Pons (tissue), 1 donor: ENCODE data around the gene HDLBP.
A peak's percentile ranks its signal among the peaks of the same experiment; 100 is the strongest.

ENCODE experiments used
- DNase-seq: peaks from one replicate; pipeline ENCODE4 v3.0.0-alpha.2; 2016; ENCODE audit warnings: low spot score

HDLBP gene, protein sequence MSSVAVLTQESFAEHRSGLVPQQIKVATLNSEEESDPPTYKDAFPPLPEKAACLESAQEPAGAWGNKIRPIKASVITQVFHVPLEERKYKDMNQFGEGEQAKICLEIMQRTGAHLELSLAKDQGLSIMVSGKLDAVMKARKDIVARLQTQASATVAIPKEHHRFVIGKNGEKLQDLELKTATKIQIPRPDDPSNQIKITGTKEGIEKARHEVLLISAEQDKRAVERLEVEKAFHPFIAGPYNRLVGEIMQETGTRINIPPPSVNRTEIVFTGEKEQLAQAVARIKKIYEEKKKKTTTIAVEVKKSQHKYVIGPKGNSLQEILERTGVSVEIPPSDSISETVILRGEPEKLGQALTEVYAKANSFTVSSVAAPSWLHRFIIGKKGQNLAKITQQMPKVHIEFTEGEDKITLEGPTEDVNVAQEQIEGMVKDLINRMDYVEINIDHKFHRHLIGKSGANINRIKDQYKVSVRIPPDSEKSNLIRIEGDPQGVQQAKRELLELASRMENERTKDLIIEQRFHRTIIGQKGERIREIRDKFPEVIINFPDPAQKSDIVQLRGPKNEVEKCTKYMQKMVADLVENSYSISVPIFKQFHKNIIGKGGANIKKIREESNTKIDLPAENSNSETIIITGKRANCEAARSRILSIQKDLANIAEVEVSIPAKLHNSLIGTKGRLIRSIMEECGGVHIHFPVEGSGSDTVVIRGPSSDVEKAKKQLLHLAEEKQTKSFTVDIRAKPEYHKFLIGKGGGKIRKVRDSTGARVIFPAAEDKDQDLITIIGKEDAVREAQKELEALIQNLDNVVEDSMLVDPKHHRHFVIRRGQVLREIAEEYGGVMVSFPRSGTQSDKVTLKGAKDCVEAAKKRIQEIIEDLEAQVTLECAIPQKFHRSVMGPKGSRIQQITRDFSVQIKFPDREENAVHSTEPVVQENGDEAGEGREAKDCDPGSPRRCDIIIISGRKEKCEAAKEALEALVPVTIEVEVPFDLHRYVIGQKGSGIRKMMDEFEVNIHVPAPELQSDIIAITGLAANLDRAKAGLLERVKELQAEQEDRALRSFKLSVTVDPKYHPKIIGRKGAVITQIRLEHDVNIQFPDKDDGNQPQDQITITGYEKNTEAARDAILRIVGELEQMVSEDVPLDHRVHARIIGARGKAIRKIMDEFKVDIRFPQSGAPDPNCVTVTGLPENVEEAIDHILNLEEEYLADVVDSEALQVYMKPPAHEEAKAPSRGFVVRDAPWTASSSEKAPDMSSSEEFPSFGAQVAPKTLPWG (N-terminal part only)

DNA sequence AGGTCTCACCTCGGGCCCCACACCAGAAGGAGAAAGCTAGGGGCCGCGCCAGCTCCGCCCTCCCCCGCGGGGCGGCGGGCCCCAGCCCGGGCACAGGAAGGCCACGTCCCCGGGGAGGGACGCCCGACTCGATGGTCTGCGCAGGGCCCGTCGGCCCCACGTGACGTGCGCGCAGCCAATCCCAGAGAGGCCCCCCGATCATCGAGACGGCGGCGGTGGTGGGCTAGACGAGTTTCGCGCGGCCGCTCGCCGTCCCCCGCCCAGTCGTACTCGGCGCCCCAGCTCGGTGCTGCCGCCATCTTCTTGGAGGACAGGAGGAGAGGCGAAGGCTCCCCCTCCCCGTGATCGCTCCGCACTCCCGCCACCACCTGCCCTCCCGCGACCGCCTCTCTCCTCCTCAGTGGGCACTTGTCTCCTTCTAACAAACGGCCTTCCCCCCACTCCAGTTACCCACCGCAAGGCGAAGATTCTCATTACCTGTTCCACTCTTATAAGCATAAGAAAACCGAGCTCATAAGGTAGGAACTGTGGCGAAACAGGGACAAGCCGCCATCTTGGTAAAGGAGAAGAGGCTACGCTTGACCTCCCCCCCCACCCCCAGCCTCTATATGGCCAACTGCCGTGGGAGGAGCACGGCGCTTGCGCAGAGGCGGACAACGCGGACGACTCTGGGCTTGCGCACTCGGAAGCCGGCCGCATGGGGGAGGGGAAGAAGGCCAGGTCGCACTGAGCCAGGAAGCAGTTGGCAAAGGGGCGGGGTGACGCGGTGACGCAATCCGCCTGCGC, at the start of gene HDLBP:
Gene HDLBP (minus strand): TSS at position 580 of the 786 bp plus-strand sequence. CDS start 48,803 bp downstream, outside the sequence.
- peak; percentile 97 for DNase-seq

DNA sequence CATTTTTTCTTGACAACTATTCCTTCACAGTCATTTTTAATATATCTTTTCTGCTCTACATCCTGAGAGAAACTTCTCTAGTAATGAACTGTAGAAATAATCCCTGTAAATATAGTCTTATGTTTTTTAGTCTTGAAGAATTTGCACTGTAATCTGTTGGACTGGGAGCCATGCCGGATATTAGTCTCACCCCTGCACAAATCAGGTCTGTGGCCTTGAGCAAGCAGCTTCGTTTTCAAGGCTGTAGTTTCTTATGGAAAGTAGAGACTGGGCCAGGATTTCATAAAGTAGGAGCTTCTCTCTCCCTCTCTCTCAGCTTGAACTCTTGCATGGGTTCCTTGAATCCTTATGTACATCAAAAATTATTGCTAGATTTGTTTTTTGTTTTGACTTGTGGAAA, 49.3 kb upstream of the HDLBP start:
- no peak for DNase-seq

DNA sequence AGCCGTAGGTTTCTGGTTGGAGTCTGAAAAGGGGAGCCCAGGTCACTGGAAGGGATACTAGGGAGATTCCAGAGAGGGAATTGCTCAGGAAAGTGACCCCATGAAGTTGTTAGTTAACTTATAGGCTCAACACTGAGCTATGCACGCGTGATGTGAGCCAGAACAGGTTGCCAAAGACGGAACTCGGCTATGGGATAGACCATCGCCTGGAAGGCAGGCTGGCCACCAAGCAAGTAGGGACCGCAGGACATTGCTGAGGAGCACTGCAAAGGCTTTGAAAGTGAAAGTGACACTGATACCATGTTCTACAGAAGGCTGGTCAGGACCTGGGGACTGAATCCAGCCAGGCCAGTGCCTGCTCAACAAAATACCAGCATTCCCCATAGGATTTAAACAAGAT, 48.0 kb upstream of the HDLBP start:
- no peak for DNase-seq

DNA sequence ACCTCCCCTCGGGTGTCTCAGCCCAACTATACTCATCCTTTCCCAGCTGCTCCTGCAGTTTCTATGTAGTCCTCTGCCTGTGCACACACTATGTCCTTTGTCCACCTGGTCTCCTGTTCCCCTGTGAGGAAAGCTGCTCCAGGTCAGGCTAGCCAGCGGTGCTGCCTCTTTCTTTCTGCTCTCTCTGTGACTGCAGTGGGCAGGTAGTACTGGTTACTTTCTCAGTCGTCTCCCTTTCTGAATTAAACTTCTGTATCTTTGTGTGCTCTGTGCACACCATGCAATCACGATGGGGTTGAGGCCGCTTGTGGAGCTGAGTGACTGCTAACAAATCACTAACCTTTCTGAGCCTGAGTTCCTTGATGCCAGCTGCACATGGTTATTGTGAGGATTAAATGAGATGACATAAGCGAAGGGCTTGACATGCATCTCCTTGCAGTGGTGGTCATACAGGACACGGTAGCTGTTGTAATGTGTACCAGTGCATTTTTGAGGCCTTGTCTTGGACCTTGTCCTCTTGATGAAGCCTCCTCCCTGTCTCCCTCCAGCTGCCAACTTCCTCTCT, 44.1 kb upstream of the HDLBP start:
- DNase-seq: no peak

DNA sequence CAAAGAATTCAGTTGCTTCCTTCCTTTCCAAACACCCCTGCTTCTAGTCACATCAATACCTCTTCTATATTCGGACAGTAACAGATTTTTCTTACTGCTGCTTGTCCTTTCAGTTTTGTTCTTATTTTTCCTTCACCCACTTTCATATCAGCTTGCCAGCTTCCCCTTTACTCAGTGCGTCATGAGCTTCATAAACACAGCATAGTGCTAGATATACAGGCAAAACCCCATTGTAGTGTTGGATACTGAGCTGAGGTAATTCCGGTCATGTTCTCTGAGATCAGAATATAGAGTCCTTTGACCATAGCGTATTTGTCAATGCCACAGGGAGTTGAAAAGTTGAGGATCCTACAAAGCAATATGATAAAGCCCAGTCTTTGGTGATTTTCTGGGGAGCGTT, 43.0 kb upstream of the HDLBP start:
- peak; percentile 79 for DNase-seq

DNA sequence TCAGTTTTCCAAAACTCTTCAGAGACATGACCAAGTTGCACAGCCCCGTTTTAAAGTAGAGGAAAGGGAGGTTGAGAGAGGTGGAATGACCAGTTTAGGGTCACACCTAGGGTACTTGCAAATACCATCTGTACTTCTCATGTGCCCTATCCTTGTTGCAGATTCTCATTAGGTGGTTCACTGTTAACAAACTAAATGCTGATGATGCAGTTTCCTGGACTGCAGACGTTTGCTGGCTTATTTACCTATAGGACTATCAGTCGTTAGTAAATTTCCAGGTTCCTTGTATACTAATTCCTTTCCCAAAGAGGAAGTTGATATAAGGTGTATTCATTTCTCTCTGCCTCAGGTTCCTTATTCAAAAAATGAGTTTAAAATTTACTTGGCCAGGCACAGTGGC, 42.1 kb upstream of the HDLBP start:
- DNase-seq: no peak

DNA sequence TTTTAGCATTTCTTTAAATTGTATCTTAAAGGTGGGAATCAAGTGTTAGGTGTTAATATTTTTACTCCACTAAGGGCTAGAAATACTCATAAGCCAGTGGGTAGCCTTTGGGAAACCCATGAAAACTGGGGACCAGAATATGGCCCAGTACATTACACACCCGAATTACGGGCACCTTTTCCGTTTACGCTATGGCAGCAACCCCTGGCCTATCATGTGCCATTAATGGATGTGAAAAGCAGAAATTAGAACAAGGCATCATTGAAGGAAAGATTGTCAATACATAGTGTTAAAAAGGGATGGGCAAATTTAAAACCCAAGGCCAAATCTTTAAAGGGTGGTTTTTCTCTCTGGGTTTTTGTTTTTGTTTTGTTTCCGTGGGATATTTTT, 41.4 kb upstream of the HDLBP start:
- no peak for DNase-seq

DNA sequence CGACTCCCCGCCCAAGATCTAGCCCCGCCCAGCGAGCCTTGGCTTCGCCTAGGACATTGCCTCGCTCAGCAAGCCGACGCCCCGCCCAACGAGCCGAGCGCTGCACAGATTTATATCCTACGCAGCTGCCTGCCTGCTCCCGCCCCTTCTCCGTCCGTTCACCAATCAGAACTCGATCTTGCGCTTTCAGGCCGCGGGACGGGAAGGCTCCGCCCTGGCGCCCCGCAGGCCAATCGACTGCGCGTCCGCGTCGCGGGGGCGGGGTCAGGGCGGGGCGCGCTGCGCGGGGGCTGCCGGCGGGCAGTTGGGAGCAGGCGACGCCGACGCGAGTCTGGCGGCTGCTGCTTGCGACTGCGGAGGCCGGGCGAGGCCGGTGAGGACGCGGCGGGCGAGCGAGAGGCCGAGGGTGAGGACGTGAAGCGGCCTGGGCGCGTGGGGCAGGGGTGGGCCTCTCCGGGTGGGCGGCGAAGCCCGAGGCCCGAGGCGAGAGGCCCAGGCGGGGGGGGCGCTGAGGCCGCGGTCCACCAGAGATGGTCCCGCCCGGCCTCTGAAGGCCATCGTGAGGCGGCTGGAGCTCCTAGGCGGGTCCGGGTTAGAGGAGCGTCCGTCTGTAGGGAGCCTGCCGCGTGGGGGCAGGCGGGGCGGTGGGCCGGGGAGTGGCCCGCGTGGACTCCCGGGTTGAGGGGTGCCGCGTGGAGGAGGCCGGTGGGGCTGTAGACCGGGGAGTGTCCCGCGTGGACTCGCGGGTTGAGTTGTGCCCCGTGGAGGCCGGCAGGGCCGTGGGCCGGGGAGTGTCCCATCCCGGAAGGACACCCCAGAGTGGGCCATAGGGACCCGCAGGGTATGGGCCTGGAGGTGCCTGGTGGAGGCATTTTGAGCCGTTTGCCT, 40.8 kb upstream of the HDLBP start, which contains the start of gene FARP2:
Gene FARP2 (plus strand): TSS at position 303 of the 888 bp plus-strand sequence. CDS start 16,823 bp downstream, outside the sequence.
- peak; percentile 98 for DNase-seq

DNA sequence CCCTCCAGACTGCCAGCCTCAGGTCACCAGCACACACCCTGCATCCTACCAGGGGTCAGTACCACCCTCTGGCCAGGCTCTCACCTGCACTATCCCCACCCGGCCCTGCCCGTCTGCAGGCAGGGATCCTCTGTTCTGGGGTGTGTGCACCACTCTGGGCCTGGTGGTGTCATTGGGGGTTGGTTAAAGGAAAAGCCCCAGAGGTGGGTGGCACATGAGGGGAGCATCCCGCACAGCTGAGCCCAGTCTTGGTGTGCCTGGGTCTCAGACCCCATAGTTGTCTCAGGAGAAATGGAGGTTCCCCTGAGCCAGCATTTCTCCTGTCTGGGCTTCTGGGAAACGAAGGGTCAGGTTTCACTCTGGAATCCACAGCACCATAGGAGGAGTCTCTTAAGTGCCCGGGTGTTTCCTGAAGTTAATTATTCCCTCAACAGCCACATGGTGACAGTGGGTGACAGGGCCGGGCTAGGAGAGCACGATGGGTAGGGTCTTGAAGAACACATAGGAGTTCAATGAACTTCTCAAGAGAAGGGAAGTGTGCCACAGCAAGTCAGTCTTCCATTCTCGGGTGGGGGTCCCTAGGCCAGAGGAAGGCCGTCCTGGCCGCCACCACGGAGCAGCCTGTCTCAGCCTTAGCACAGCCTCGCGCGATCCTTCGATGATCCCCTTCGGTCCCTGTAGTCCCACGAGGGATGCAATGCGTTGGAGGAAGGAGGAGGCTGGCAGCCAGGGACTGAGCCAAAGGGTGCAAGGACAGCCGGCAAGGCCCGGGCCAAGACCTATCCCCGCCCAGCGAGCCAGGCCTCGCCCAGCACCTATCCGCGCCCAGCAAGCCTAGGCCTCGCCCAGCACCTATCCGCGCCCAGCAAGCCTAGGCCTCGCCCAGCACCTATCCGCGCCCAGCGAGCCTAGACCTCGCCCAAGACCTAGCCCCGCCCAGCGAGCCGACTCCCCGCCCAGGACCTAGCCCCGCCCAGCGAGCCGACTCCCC, 39.5 kb upstream of the HDLBP start:
- no peak for DNase-seq

DNA sequence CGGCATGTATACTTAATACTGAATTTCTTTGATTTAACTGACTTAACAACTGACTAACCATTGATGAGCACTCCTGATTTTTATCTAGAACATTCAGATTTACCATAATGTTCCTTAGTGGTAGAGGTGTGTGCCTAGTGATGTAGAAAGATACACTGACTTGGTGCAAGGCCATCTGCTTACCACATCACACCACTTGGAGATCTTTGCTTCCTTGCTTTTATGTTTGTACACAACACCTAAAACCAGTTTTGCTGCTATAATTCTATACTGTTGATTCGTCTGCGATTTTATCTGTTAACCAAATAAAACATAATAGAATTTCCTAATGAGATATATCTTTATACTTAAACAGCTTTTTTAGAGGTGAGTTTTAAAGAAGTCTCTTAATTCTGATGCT, 36.8 kb upstream of the HDLBP start:
- no peak for DNase-seq

DNA sequence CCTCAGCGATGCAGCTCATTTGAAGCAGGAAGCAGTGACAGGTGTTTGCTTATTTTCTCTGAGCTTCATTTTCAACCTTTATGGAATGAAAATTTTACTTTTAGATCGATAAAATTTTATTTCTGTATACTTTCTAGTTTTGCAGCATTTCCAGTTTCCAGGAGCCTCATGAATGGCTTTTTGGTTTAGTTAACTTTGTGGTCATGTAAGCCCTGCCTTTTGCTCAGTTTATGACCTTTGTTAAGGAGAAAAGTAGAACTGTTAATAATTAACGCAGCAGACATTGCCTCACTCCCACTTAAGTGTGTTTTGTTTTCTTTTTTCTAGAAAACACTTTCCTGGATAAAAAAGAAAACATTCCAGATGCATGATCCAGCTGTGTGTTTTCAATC, 36.2 kb upstream of the HDLBP start:
- DNase-seq: no peak

DNA sequence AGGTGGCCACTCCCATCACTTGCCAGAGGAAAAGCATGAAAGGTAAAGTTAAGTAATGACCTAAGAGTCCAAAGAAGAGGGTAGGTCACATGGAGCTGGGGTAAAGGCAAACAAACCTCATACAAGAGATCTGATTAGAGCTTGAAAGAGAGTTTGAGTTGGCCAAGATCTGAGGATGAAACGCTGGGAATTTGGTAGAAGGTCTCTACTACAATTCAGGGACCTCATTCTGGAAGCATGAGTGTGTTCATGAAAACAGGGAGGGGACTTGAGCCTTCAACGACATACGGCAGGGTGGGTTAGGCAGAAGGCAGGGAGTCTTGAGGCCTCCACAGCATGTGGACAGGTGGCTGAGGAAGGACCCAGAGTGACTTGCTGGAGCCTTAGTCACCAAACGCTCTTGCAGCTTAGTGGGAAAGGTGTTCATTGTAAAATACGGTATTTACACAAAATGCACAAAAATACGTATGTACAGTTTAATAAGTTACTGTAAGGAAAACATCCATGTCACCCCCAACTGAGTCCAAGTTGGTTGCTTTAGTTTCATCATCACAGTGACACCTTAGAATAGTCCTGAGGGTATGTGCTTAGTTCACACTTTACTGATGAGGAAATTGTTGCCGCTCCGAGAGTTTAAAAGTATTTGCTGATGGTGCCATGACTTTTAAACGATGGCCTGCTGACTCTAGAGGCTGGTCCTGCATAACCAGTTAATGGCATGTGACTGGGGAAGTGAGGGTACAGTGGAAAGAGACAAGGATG, 35.6 kb upstream of the HDLBP start:
- DNase-seq: no peak

DNA sequence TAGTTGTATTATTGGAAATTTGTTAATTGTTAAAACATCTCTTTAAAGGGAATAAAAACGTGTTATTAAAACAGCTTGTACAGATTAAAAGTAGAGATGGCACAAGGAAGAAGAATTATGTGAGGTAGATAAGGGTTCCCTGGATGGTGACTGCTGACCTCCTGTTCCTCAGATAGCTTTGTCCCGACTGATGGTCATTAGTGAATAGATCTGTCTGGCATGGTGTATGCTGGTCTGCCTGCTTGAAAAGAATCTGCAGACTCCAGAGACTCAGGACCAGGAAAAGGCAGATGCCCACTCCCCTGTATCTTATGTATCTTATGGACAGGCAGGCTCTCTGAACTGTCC, 35.0 kb upstream of the HDLBP start:
- no peak for DNase-seq

DNA sequence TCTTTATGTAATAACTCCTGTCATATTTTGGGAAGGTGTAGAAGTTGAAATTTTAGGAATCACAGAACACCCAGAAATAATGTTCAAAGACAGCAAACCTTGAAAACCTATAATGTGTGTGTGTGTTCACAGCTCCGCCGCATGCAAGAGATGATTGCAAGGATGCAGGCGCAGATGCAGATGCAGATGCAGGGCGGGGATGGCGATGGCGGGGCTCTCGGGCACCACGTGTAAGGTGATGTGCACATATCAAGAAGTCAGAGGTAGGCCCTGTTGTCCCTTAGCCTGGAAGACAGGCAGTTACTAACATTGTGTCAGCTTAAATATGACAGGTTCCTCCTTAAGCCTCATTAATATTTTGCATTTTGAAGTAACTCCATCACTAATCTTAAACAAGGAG, 34.5 kb upstream of the HDLBP start:
- DNase-seq: no peak

DNA sequence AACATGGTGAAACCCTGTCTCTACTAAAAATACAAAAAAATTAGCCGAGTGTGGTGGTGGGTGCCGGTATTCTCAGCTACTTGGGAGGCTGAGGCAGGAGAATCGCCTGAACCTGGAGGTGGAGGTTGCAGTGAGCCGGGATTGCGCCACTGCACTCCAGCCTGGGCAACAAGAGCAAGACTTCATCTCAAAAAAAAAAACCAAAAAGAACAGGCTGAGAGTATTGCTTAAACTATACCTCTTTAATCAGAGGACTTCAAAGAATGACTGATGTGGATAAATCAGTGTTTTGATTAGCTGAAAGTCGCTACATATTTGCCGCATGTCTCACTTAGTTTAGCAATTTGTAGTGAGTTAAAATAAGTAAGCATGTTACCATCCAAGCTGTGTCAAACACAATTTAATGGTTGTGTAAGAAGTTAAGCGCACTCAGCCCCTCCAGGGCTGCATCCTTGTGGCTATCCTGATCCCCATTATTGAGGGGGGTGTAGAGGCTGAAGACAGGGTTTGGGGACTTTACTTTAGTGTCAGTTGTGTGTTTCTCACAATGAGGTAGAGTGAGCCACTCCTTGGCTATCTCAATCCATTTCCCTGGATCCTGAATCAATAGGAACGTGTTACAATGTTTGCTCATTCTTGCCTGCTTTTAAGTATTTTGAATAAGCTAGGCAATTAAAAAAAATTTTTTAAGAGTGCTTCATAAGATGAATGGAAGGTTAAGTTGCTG, 29.6 kb upstream of the HDLBP start:
- DNase-seq: no peak

DNA sequence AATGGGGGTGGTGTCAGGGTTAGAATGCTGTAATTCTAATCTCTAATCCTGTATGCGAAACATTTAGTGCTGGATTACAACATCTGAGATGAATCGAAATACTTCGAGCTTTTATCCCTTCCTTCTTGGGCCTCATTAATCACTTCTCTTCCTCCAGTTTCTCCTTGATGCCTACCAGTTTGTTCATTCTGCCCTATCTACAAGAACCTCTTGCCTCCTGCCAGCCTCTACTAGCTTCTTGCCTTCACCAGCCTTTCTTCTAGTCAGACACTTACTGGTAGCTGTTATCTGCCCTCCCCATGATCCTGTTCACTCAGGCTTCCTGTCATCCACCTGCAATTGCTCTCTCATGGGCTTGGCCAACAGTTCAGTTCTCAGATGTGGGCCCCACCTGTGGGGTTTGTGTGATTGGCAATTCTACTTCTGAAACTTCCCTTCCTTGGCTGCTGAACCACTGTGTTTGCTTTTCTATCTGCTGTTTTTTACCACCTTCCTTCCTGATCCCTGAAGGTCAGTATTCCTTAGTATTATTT, 25.2 kb upstream of the HDLBP start:
- no peak for DNase-seq
